COLO829 (cell line): ENCODE data around the gene MRPL49.
"Not testable (repeated sequence)": the region's sequence is repeated elsewhere in the genome, so short reads cannot be mapped to it uniquely, and the experiment has no call there.

Source experiments
- DNase-seq: peaks from one replicate; pipeline ENCODE4 v3.0.0; 2012; ENCODE audit warnings: low spot score

MRPL49 gene

DNA sequence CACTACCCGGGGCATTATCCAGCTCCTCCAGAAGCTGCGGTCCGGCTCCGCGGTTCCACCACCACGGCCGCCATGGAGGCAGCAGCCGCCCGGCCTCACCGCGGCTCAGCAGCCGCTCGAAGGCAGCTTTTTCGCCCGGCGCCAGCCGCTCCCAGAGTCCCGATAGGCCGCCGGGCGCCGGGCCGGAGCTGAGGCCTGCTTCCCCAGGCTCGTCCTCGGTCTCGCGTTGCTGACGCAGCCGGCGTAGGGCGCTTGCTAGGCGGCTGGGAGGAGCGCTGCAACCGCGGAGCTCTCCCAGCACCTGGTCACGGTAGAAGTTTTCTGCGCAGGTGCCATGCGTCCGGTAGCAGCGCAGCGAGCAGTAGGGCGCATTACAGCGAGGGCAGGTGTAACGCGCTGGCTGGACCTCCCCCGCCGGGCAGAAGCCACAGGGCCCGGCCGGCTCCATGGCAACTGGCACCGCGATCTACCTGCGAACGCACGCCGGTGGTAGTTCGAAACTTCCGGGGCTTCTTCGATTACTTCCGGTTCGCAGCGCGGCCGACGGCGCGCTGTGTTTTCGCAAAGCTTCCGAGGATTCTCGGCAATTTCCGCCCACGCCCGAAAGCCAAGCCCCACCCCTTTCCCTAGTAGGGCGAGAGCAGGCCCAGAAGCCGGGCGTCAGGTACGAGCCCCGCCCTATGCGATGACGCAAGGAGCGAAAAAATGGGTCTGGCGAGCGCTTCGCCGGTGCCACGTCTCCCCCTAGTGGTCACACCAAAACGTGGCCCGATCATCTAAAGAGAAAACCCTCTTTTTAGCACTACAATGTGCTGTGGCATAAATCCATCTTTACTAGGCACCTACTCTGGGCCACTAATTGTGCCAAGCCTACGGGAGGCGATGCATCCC is 4.7 kb upstream of the MRPL49 start, which contains the start of gene ZNHIT2:
TSS of gene ZNHIT2 (minus strand) at position 496 of the 891 bp plus-strand sequence. CDS start at position 448, 48 bp downstream.
- DNase-seq: peak; percentile 95

DNA sequence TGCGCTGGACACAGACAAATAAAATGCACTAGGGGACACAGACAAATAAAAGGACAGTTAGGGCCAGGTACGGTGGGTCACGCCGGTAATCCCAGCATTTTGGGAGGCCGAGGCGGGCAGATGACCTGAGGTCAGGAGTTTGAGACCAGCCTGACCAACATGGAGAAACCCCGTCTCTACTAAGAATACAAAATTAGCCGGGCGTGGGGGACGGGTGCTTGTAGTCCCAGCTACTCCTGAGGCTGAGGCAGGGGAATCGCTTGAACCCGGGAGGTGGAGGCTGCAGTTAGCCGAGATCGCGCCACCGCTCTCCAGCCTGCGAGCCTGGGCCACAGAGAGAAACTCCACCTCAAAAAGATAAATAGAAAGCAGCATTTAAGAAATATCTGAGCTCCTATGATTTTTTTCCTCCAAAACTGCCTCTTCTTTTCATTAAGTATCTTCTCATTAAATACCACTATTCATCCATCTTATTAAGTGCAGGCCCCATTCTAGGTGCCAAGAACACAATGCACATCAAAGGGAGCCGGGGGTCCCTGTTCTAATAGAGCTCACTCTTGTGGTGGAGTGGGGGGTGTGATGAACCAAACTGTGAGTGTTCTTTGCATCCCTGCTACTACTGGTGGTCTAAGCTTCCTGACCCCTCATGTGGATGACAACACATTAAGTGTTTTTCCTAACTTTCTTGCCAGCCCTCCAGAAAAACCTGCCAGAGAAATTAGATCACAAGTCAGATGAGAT is 3.9 kb upstream of the MRPL49 start:
- no peak for DNase-seq

DNA sequence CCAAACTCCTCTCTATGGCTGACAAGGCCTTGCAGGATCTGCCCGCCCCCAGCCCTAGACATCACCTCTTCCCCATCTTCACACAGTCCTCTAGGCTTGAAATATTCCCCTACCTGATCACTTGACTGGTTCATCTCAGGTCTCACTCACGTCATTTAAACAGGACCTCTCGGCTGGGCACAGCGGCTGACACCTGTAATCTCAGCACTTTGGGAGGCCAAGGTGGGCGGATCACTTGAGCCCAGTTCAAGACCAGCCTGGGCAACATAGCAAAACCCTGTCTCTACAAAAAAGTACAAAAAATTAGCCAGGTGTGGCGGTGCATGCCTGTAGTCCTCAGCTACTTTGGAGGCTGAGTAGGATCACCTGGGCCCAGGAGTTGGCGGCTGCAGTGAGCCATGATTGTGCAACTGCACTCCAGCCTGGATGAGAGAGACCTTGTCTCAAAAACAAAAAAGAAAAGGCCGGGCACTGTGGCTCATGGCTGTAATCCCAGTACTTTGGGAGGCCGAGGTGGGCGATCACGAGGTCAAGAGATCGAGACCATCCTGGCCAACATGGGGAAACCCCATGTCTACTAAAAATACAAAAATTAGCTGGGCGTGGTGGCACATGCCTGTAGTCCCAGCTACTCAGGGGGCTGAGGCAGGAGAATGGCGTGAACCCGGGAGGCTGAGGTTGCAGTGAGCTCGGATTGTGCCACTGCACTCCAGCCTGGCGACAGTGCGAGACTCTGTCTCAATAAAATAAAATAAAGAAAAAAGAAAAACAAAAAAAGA is 3.0 kb upstream of the MRPL49 start:
- not testable (repeated sequence) for DNase-seq

DNA sequence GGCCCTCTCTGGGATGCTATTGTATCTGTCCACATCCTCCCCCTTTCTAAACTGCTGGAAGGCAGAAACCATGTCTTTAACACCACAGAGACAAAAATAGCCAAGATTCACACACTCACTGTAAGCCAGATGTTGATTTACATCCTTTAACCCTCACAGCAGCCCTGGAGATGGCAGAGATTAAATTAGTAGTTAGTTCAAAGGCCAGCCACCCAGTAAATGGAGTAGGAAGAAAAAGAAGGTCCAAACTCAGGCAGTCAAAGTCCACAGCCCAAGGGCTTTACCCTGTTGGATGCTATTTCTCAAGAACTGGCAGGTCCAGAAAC is 2.5 kb upstream of the MRPL49 start:
- DNase-seq: no peak

DNA sequence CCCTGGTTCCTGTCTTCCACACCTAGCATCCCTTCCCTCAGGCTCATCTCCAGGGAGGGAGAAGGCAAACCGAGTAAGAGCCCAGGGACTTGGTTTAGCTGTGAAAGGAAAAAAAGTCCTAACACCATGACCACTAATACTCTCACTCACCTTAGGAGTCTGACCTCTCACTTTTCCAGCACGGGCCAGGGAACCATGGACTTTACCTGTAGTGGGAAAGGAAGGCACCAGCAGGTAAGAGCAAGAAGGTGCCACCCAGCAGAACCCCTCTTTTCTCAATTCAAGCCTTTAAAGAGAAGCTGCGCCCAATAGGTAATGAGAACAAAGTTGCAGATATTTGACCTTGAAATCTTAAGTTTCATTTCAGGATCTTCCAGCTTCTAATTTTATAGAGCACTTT is 1.3 kb upstream of the MRPL49 start:
- no peak for DNase-seq

DNA sequence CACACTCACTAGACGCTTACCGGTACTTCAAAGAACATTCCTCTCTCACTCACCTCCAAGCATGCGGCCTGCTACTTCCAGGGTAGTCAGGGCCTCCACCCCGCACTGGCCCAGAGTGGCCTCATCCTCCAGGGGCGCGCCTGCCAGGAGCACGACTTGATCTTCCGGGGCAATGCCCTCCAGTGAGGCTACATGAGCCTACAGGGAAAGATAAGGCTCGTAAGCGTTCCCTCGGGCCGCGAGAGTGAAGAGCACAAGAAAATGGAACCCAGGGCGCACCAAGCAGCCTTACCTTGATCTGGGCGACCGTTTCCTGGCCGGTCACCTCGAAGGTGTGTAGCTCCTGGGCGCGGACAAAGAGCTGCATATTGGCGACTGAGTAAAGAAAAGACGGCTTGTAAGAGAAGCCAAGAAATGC is 665 bp upstream of the MRPL49 start:
- no peak for DNase-seq

DNA sequence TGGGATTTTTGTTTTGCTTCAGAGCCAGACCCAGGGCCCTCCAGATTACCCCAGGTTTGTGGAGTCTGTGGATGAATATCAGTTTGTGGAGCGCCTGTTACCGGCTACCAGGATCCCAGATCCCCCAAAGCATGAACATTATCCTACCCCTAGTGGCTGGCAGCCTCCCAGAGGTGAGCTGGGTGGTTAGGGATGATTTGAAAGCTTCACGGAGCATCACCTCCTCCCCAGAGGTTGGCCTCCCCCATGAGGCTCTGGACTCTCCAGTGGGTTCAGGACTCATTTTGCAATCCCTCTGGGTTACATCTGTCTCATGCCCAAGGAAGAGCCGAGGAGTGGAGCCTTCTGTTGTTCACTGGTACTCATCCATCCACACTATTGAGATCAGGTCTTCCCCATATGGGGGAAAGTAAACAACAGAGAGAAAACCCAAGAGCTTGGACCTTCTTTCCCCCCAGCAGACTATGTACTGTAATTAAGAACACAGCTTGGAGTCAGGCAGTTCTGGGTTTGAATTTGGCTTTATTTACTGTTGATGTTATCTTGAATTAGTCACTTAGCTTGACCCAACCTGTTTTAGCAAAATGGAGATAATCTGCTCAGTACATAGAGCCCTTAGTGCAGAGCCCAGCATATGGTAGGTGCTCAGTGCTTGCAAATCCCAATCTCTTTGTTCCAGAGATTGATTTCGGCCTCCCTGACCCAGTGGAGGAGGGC is 2.5 kb downstream of the MRPL49 start:
- no peak for DNase-seq

DNA sequence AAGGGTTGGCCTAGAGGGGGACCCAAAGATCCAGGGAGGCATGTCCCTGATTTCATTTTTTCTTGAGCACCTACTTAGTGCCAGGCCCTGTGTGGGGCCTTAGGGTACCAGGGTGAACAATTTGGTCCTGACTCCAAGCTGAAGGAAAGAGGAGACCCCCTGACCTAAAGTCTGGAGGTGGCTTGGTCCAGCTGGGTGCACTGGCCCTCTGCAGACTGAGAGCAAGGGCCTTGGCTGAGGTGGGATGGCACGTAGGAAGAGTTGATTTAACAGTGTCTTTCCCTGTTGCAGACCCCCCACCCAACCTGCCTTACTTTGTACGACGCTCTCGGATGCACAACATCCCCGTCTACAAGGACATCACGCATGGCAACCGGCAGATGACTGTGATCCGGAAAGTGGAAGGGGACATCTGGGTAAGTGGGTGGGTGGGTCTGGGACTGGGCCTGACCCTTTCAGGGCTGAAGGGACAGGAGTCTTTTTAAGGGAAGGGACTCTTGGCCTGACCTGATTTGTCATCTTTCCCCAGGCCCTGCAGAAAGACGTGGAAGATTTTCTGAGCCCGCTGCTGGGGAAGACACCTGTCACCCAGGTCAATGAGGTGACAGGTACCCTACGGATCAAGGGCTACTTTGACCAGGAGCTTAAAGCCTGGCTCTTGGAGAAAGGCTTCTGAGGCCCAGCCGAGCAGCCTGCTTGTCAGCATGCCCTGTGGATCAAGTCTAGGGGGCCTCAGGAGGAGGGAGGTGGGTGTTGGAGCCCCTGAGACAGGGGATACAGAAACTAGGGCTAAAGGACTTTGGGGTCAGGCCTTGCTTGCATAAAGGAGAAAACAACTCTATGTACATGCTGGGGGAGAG is 3.3 kb downstream of the MRPL49 start:
- DNase-seq: no peak

DNA sequence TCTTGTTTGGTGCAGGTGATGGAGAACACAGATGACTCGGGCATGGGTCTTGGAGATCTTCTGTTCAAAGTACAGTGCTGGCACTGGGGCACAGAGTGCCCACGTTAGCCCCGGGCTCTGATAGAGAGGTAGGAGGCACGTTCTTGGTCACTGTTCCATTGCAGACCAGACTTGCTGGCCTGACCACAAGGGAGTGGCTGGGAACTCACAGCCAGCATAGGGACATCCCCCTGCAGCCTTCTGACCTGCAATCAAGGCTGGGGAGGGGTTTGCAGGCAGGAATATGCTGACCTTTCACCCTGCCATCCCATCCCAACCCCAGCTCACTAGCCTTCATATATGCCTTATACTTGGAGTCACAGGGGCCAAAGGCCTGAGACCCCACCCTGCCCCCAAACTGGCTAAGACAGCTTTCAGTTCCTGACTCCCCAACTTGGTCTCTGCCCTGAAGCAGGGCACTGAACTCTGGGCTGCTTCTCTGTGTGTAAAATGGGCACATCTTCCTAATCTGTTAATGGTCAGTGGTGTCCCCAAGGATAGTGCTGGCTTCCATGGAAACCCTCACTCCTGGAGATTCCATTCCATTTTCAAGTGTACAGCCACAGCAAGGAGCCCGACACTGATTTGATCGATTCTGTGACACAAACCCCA is 4.6 kb downstream of the MRPL49 start:
- no peak for DNase-seq

DNA sequence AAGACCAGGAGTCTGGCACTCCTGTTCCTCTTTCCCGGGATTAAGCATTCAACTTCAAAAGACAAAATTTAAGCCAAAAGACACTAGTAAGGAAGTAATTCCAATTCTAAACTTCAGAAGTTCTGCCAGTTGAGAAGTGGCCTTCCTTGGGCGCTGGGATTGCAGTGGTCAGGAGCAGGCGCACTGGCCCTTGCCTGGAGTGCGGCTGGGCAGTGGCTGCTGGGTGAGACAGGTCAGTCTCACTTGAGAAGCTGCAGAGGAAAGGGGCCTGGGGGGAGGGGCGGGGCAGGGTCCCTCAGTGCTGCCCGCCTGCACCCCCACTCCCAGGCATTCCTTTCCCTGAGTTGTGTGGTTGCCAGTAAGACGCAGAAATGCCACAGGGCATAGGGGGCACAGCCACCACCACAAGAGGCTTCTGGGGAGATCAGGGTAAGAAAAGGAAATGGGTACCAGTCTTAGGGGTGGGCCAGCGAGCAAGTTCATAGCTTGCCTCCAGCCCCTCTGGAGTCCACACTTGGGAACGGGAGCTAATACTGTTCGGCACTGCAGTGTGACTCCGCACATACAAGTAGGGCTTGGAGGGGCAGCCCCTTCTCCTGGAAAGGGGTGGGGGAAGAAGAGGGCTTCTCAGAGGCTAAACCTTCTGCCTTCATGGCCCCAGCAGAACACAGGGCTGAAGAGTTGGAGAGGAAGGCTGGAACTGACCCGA is 5.5 kb downstream of the MRPL49 start:
- DNase-seq: no peak

DNA sequence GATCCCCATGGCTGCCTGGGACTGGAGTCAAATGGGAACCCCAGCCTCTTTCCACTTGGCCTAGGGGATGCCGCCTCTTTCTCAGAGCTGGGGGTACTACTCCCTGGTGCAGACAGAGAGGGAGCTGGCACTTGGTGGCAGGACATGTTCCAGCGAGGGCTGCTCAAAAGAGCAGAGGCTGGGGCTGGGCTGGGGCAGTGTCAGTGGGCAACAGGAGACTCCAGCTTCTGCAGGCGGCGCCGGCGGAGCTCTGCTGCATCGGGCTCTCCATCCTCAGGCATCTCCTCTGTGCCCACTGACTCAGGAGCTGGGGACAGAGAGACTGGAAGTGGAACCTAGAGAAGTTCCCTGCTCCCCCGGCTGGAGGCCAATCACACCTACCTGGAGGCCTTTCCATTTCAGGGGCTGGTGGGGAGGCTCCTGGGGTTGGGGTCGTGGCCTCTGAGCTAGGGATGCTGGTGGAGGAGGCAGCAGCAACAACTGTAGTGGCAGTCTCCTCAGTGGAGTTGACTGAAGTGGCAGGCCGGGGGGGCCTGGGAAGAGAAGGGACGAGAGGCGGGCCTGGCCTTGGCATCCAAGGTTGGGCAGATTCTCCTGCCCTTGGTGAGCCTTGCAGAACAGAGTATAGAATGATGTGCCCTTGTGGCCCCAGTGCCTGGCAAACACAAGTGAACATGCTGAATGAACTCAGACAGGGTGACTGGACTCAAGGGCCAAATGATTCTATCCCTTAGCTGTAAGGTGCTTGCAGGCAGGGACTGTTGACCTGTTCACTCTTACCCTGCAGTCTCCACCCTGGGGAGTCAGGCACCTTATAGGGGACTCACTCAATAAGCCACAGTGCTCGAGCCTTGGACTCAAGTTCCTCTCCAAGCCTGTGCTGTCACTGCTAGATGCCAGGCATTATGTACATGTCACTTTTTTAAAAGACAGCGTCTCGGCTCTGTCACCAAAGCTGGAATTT is 6.3 kb downstream of the MRPL49 start:
- no peak for DNase-seq

DNA sequence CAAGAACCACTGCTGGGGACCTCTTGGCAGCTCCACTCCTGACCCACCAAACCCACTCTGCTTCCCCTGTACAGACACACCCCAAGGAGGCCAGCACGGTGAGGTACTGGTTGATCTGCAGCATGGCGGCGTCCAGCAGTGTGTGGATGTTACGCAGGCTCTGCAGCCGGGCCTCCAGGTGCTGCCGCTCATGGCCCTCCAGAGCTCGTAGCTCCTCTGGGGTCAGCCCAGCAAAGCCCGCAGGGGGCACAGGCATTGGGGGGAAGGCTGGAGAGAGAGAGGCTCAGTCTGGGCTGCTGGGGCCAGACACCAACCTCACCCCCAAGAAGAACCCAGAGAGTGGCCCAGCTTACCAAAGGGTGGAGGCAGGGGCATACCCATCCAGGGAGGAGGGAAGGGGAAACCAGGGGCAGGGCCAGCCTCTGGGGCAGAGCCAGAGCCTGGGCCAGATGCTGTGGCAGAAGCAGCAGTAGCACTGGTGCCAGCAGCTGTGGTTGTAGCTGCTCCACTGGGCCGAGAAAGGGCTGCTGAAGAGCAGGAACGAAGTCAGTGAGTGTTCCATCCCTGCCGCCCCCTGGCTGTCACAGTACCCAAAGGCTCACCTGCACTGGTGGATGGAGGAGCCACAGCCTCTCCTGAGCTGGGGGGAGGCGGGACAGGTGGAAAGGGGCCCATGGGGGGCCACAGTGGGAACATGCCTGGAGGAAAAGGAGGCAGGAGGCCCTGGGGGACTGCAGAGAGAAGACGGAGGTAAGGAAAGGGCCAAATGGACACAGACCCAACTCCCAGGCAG is 7.7 kb downstream of the MRPL49 start:
- DNase-seq: no peak

DNA sequence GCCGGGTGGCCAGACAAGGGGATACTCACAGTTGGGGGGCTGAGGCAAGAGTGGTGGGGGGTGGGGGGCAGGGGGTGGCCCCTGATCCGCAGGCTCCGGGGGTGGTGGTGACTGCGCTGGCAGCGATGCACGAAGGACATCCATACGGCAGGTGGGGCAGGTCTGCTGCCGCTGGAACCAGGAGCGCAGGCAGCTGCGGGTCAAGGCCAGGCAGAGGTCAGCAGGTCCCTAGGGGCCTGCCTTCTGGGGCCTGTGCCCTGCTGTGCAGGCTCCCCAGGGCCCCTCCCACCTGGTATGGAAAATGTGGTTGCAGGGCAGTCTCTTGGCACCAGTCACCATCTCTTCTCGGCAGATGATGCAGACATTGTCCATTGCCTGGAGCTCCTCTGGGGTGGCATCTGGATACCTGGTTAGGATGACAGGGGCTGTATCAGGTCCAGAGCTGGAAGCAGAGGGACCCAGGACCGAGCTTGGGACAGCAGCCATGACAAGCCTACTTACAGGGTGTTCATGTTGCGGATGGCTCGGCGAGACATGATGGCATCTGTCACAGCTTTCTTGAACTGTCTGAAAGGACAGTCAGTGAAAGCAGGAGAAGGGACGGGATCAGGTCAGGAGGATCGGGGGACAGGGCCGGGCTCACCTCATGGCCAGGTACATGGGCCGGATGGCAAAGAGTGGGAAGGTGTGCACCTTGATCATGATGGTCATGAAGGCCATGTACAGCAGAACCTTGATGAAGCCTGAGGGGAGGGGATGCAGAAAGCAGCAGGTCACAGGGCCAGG is 8.7 kb downstream of the MRPL49 start:
- no peak for DNase-seq

DNA sequence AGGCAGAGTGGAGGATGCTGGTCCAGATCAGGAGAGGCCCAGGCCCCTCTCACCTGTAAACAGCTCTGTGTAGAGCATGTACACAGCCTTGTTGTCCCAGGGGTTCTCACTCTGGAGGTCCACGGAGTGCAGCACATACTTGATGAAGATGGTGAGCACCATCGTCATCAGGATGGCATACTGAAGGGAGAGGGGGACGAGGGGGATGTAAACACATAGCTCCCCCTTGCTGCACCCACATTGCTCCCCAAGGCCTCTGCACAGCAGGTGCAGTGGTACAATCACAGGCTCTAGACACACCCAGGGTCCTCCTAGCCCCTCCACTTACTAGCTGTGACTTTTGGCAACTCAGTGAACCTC is 9.3 kb downstream of the MRPL49 start:
- no peak for DNase-seq

DNA sequence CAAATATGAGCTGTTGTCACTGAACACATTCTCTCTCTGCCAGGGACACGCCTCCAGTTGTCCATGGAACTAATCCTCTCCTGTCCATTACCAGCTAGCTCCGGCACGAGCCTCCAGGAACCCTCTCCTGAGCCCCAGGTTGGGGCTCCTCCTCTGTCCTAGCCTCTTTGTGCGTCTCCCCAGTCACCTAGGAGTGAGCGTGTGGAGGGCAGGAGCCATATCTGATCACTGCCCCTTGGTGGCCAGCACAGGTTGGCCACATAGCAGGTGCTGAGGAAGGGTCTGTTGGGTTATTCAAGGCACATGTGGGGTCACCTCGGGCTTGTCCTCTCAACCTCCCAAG is 9.7 kb downstream of the MRPL49 start:
- no peak for DNase-seq

DNA sequence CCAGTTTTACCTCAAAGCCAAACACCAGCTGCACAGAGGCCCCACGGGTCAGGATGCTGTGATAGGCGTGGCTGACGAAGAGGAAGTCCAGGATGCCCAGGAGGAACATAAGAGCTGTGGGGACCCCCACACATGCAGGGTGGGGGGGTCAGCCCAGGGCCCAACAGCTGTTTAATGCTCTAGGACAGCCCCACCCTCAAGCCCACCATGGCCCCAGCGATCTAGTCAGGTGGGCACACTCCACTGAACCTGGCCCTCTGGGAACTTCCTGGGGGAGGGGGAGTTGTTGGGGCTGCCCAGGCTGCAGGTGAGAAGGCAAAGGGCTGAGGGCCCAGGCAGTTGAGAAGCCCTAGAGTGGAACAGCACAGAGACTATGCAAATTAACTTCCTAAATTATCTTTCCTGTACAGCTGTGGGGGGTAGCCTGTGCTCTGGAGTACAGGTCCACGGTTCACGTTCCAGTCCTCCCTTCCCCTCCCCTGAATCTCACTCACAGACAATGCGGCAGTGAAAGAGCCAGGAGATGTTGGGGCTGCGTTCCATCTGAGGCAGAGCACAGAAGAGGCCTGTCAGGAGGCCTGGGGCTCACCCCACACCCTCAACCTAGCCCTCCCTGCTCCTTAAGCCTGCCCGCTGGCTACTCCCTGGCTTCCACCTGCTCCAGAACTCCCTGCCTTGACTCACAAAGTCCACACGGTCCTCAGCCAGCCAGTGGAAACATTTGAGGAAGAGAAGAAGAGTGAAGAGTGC is 10.3 kb downstream of the MRPL49 start:
- no peak for DNase-seq
